SK-N-SH (cell line): Measurements from ENCODE around the gene STK11IP. TPM values are rescaled to one million over a fixed set of nuclear protein-coding genes. Genes with fewer than 3 reads are reported as not detected.

Experiments
- CTCF ChIA-PET: fragments of 300-600, 350-600 bp; formaldehyde crosslinking; extraction: SDS; loops from one replicate; lab custom pipeline; 2021; lab: Yijun Ruan, JAX
- POLR2A ChIA-PET: fragments of 350-600 bp; sonication (Branson Sonifier 250); formaldehyde crosslinking; extraction: SDS; loops from one replicate; lab custom pipeline; 2020; ENCODE audit warnings: antibody characterized with exemption, inconsistent platforms; lab: Yijun Ruan, JAX
- DNase-seq: peaks from one replicate; pipeline ENCODE4 v3.0.0; 2012
- H2AFZ ChIP-seq: fragments of 200-600 bp; sonication (generic); 2 replicates; pipeline ENCODE4 v1.8.1; 2016; ENCODE audit warnings: antibody characterized with exemption, mild to moderate bottlenecking, low read depth
- H3F3A ChIP-seq: fragments of 200-600 bp; sonication (generic); replicated peaks from 2 replicates; pipeline ENCODE3; 2016; ENCODE audit warnings: antibody characterized with exemption, mild to moderate bottlenecking; ENCODE audit not compliant: insufficient read depth
- H3K27ac ChIP-seq, 2 experiments: fragments of 200-500 bp in 1 of 2; fragments of 200-600 bp in 1 of 2; sonication (Bioruptor generic) in 1 of 2; sonication (generic), shearing (Covaris generic) in 1 of 2; 2 replicates each; pipeline versions ENCODE4 v1.5.1 to v1.6.1; 2014 to 2016; ENCODE audit warnings: low read depth in 2 of 2, inconsistent platforms in 1 of 2, low read length in 1 of 2, mild to moderate bottlenecking in 1 of 2, mixed read lengths in 1 of 2
- H3K27me3 ChIP-seq: fragments of 200-600 bp; sonication (generic), shearing (Covaris generic); 2 replicates; pipeline ENCODE4 v1.6.1; 2016; ENCODE audit warnings: mixed run types; ENCODE audit not compliant: insufficient read depth
- H3K36me3 ChIP-seq, 2 experiments: fragments of 200-500 bp in 1 of 2; fragments of 200-600 bp in 1 of 2; sonication (Bioruptor generic) in 1 of 2; sonication (generic) in 1 of 2; replicated peaks in 1 of 2; 2 replicates each; pipeline versions ENCODE3 to v1.5.1; 2014 to 2016; ENCODE audit warnings: low read length in 1 of 2, mild to moderate bottlenecking in 1 of 2; ENCODE audit not compliant: insufficient read depth in 2 of 2, control insufficient read depth in 1 of 2
- H3K4me1 ChIP-seq, 2 experiments: fragments of 200-500 bp in 1 of 2; fragments of 200-600 bp in 1 of 2; sonication (Bioruptor generic) in 1 of 2; sonication (generic), shearing (Covaris generic) in 1 of 2; 2 replicates each; pipeline versions ENCODE4 v1.5.1 to v1.6.1; 2014 to 2016; ENCODE audit warnings: low read depth in 1 of 2, low read length in 1 of 2, mixed run types in 1 of 2; ENCODE audit not compliant: insufficient read depth in 2 of 2, control insufficient read depth in 1 of 2
- H3K4me2 ChIP-seq: fragments of 200-600 bp; sonication (generic), shearing (Covaris generic); 2 replicates; pipeline ENCODE4 v1.6.1; 2017; ENCODE audit warnings: mixed run types
- H3K4me3 ChIP-seq, 2 experiments: fragments of 200-500 bp in 1 of 2; fragments of 200-600 bp in 1 of 2; sonication (Bioruptor generic) in 1 of 2; sonication (generic), shearing (Covaris generic) in 1 of 2; 2 replicates each; pipeline versions ENCODE4 v1.5.1 to v1.8.1; 2014 to 2016; ENCODE audit warnings: low read depth in 2 of 2, inconsistent platforms in 1 of 2, low read length in 1 of 2, mild to moderate bottlenecking in 1 of 2, mixed read lengths in 1 of 2, moderate library complexity in 1 of 2
- H3K79me2 ChIP-seq: fragments of 200-600 bp; sonication (generic); 2 replicates; pipeline ENCODE4 v1.8.1; 2017; ENCODE audit warnings: mild to moderate bottlenecking; ENCODE audit not compliant: insufficient read depth
- H3K9ac ChIP-seq: fragments of 200-600 bp; sonication (generic); 2 replicates; pipeline ENCODE4 v1.6.1; 2017; ENCODE audit warnings: mixed run types
- H3K9me2 ChIP-seq: fragments of 200-600 bp; sonication (generic); 2 replicates; pipeline ENCODE4 v1.6.1; 2017; ENCODE audit warnings: mixed run types
- H3K9me3 ChIP-seq: fragments of 200-600 bp; sonication (generic); 2 replicates; pipeline ENCODE4 v1.6.1; 2017; ENCODE audit warnings: mixed run types, mild to moderate bottlenecking, moderate library complexity
- H4K20me1 ChIP-seq: fragments of 200-600 bp; sonication (generic); 2 replicates; pipeline ENCODE4 v1.6.1; 2017; ENCODE audit warnings: mild to moderate bottlenecking, mixed run types; ENCODE audit not compliant: insufficient read depth
- CHD2 ChIP-seq: fragments of 150-350 bp; IDR thresholded peaks from 2 replicates; pipeline ENCODE4 v1.6.1; 2018; ENCODE audit warnings: low read length; ENCODE audit not compliant: partially characterized antibody
- CTCF ChIP-seq: fragments of 200-600 bp; sonication (generic); IDR thresholded peaks from 2 replicates; pipeline ENCODE4 v1.6.1; 2017; ENCODE audit warnings: antibody characterized with exemption, mild to moderate bottlenecking, moderate library complexity
- ELF1 ChIP-seq: IDR thresholded peaks from 2 replicates; pipeline ENCODE4 v1.4.0; 2012
- EP300 ChIP-seq, 2 experiments: IDR thresholded peaks; 2 replicates each; pipeline versions ENCODE4 v1.4.0 to v1.6.1; 2012; ENCODE audit warnings: borderline replicate concordance in 1 of 2, low read depth in 1 of 2, low read length in 1 of 2
- FOSL2 ChIP-seq: IDR thresholded peaks from 2 replicates; pipeline ENCODE4 v1.4.0; 2012; ENCODE audit warnings: low read depth, mild to moderate bottlenecking, moderate library complexity, borderline replicate concordance
- FOXJ3 ChIP-seq: sonication (generic); formaldehyde crosslinking; IDR thresholded peaks from 2 replicates; pipeline ENCODE4 v1.5.1; 2020; ENCODE audit warnings: mild to moderate bottlenecking, missing genetic modification reagents
- FOXM1 ChIP-seq: IDR thresholded peaks from 2 replicates; pipeline ENCODE4 v1.4.0; 2012; ENCODE audit warnings: low read depth, mild to moderate bottlenecking
- GATA2 ChIP-seq: sonication (generic); formaldehyde crosslinking; IDR thresholded peaks from 2 replicates; pipeline ENCODE4 v1.5.0; 2020; ENCODE audit warnings: mild to moderate bottlenecking, missing genetic modification reagents
- JUND ChIP-seq: IDR thresholded peaks from 2 replicates; pipeline ENCODE4 v1.4.0; 2012
- MEF2A ChIP-seq: IDR thresholded peaks from 2 replicates; pipeline ENCODE4 v1.4.0; 2012; ENCODE audit warnings: low read depth, borderline replicate concordance
- MXI1 ChIP-seq: IDR thresholded peaks from 2 replicates; pipeline ENCODE4 v1.6.1; 2012; ENCODE audit warnings: mild to moderate bottlenecking, low read depth, low read length, improper control_type of control experiment
- NFIC ChIP-seq: IDR thresholded peaks from 2 replicates; pipeline ENCODE4 v1.4.0; 2012; ENCODE audit warnings: borderline replicate concordance
- PBX3 ChIP-seq: IDR thresholded peaks from 2 replicates; pipeline ENCODE4; 2012
- RAD21 ChIP-seq: IDR thresholded peaks from 2 replicates; pipeline ENCODE4 v1.6.1; 2012; ENCODE audit warnings: mild to moderate bottlenecking, low read length
- TEAD4 ChIP-seq: IDR thresholded peaks from 2 replicates; pipeline ENCODE4 v1.4.0; 2012; ENCODE audit warnings: mild to moderate bottlenecking, borderline replicate concordance; ENCODE audit not compliant: insufficient read depth
- USF2 ChIP-seq: fragments of 150-350 bp; IDR thresholded peaks from 2 replicates; pipeline ENCODE4 v1.6.1; 2017; ENCODE audit warnings: antibody characterized with exemption, low read length, low read depth, borderline replicate concordance
- YY1 ChIP-seq: IDR thresholded peaks from 2 replicates; pipeline ENCODE4 v1.4.0; 2012; ENCODE audit warnings: low read depth, mild to moderate bottlenecking
- WGBS: methylation state at CpG from one replicate; pipeline ENCODE4 v1.1.6; 2017; ENCODE audit warnings: low lambda C conversion rate; 5-methylcytosine and 5-hydroxymethylcytosine counted together
- polyA plus RNA-seq, 3 experiments: library from polyadenylated mRNA; depleted of rRNA; stranded (reverse); fragments of >200 nt; gene quantifications; 2 replicates each; pipeline ENCODE4 v1.2.3, GENCODE V29; 2012
- TF ChIP-seq, protein P1 (sequence below): IDR thresholded peaks from 2 replicates; pipeline ENCODE4 v1.4.0; 2012; ENCODE audit warnings: low read depth
- TF ChIP-seq, protein P2 (sequence below): IDR thresholded peaks from 2 replicates; pipeline ENCODE4 v1.6.1; 2012; ENCODE audit warnings: mild to moderate bottlenecking, low read depth, low read length, moderate library complexity

The STK11IP gene
- polyA plus RNA-seq, 1 of the 3 experiments (the other 2 are of a cell fraction), result 22.9 TPM

DNA sequence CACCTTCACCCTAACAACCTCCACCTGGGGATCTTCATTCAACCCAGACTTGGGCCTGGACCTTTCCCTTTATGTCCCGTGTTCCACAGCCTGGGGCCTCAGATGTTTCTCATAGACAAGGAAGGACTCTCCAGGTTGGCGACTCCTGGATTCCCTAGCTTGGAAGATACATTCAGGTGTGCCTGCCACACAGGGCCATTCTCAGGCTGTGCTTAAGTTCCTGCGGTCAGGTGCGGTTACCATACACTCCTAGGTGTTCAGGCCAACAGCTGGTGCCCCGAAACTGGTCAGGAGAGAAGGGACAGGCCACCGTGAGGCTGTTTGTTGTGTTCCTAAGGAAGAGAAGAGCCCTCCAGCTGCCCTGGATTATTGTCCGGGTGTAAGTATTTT lies 45.4 kb downstream of the STK11IP start:
- Histone ChIP-seq H3K27me3 (no peaks in the 10 kb centered on the region; the same call in 1 of the 2 replicates), H3K36me3 (no peaks in the 10 kb centered on the region), H3K4me2 (no peak overlapping the region), H3F3A (peaks cover 10% of the 10 kb centered on the region), H3K4me1 (peaks cover 13 to 20% of the 10 kb centered on the region in 2 experiments; a peak in 3 of 4 replicates), H3K27ac (no peak overlapping the region), H3K9me2 (no peaks in the 10 kb centered on the region), H2AFZ (no peak overlapping the region), H4K20me1 (no peaks in the 10 kb centered on the region), H3K79me2 (no peaks in the 10 kb centered on the region), H3K9ac (no peak overlapping the region), H3K9me3 (no peaks in the 10 kb centered on the region), H3K4me3 (no peak overlapping the region)
- ChIA-PET CTCF (interaction anchor here (0.6 to 7.3 kb wide), 40 partner anchors 9 to 864 kb away, joined by 3 to 95 read pairs (median 5); partner anchors contain the start of genes CHPF, INHA, OBSL1 and SLC4A3), POLR2A (interaction anchor here (0.7 kb wide), 1 partner anchor 72 kb away, joined by 3 read pairs; the partner anchor contains the start of gene OBSL1)
- no peak for DNase-seq
- TF ChIP-seq NFIC, result no peak
- TF ChIP-seq RAD21, result no peak
- TF ChIP-seq, protein P1, sequence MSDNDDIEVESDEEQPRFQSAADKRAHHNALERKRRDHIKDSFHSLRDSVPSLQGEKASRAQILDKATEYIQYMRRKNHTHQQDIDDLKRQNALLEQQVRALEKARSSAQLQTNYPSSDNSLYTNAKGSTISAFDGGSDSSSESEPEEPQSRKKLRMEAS, result no peak
- TF ChIP-seq FOXJ3 (CRISPR knock-in tag), result no peak
- no peak for TF ChIP-seq ELF1
- no peak for TF ChIP-seq FOSL2
- TF ChIP-seq MXI1, result no peak
- TF ChIP-seq YY1, result no peak
- no peak for TF ChIP-seq CTCF
- no peak for TF ChIP-seq MEF2A
- no peak for TF ChIP-seq FOXM1
- TF ChIP-seq CHD2, result no peak
- no peak for TF ChIP-seq JUND
- TF ChIP-seq USF2, result no peak
- TF ChIP-seq EP300 (IDR thresholded peaks at IDR 0.05; ENCODE audit: borderline replicate concordance in 1 of 2, low read depth in 1 of 2, low read length in 1 of 2), result no peak
- no peak for TF ChIP-seq GATA2 (CRISPR knock-in tag)
- TF ChIP-seq, protein P2, sequence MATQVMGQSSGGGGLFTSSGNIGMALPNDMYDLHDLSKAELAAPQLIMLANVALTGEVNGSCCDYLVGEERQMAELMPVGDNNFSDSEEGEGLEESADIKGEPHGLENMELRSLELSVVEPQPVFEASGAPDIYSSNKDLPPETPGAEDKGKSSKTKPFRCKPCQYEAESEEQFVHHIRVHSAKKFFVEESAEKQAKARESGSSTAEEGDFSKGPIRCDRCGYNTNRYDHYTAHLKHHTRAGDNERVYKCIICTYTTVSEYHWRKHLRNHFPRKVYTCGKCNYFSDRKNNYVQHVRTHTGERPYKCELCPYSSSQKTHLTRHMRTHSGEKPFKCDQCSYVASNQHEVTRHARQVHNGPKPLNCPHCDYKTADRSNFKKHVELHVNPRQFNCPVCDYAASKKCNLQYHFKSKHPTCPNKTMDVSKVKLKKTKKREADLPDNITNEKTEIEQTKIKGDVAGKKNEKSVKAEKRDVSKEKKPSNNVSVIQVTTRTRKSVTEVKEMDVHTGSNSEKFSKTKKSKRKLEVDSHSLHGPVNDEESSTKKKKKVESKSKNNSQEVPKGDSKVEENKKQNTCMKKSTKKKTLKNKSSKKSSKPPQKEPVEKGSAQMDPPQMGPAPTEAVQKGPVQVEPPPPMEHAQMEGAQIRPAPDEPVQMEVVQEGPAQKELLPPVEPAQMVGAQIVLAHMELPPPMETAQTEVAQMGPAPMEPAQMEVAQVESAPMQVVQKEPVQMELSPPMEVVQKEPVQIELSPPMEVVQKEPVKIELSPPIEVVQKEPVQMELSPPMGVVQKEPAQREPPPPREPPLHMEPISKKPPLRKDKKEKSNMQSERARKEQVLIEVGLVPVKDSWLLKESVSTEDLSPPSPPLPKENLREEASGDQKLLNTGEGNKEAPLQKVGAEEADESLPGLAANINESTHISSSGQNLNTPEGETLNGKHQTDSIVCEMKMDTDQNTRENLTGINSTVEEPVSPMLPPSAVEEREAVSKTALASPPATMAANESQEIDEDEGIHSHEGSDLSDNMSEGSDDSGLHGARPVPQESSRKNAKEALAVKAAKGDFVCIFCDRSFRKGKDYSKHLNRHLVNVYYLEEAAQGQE, result no peak
- TF ChIP-seq PBX3, result no peak
- TF ChIP-seq TEAD4, result no peak
- WGBS, result 80% methylated on average over 5 of the region's 7 CpGs
